Activated CD8-positive, alpha-beta memory T cell treated with anti-CD3 and anti-CD28 coated beads, Interleukin-2, amount 50 U/mL, for 24 hours (primary cell): ENCODE data around the gene PLEKHG4B.

Experiments used
- DNase-seq: peaks from one replicate; pipeline ENCODE4 v3.0.0-alpha.2; 2020; ENCODE audit errors: extremely low read depth

Gene PLEKHG4B

GRCh38 chr5:75331-76320, 16.3 kb upstream of the PLEKHG4B start:
- no peak for DNase-seq

- DNase-seq, result no peak
These were observed 15.4 kb upstream of the PLEKHG4B start for GRCh38 chr5:76358-77169.

GRCh38 chr5:77170-77501, 14.8 kb upstream of the PLEKHG4B start:
- no peak for DNase-seq

- DNase-seq, result no peak
These were observed 14.4 kb upstream of the PLEKHG4B start for GRCh38 chr5:77546-77945.

- no peak for DNase-seq
These were observed 13.8 kb upstream of the PLEKHG4B start for GRCh38 chr5:77957-78804.

- no peak for DNase-seq
These were observed 13.2 kb upstream of the PLEKHG4B start for GRCh38 chr5:78805-79149.

- DNase-seq, result no peak
These were observed 12.7 kb upstream of the PLEKHG4B start for GRCh38 chr5:79263-79662.

- DNase-seq, result no peak
These were observed 12.1 kb upstream of the PLEKHG4B start for GRCh38 chr5:79821-80220.

- DNase-seq, result no peak
These were observed 10.5 kb upstream of the PLEKHG4B start for GRCh38 chr5:81391-82021.

GRCh38 chr5:82097-82496, 9.9 kb upstream of the PLEKHG4B start:
- DNase-seq, result no peak

- DNase-seq, result no peak
These were observed 9.4 kb upstream of the PLEKHG4B start for GRCh38 chr5:82570-82969.

- no peak for DNase-seq
These were observed 8.9 kb upstream of the PLEKHG4B start for GRCh38 chr5:83029-83428.

- DNase-seq, result no peak
These were observed 6.5 kb upstream of the PLEKHG4B start for GRCh38 chr5:85334-85995.

GRCh38 chr5:89337-90286, 2.4 kb upstream of the PLEKHG4B start:
- no peak for DNase-seq

GRCh38 chr5:90590-91547, 1.1 kb upstream of the PLEKHG4B start:
- no peak for DNase-seq

GRCh38 chr5:92401-93220, 643 bp downstream of the PLEKHG4B start:
- DNase-seq, result no peak

- DNase-seq, result no peak
These were observed 1.4 kb downstream of the PLEKHG4B start for GRCh38 chr5:93221-93980.
